Osteocyte (in vitro differentiated cells): ENCODE measurements around the gene ABCC8. TPM values are rescaled to one million over a fixed set of nuclear protein-coding genes. Genes with fewer than 3 reads are reported as not detected.

Experiments used
- DNase-seq: peaks from one replicate; pipeline ENCODE4 v3.0.0; 2021; ENCODE audit warnings: mixed read lengths; ENCODE audit not compliant: unreplicated experiment; ENCODE audit errors: extremely low spot score
- H3K27ac Mint-ChIP-seq: one replicate; pipeline ENCODE4 v1.8.0; 2021; ENCODE audit warnings: mild to moderate bottlenecking, mixed read lengths; ENCODE audit not compliant: unreplicated experiment
- H3K27me3 Mint-ChIP-seq: one replicate; pipeline ENCODE4 v1.8.0; 2021; ENCODE audit warnings: mixed read lengths; ENCODE audit not compliant: unreplicated experiment
- H3K36me3 Mint-ChIP-seq: one replicate; pipeline ENCODE4 v1.8.0; 2021; ENCODE audit warnings: mixed read lengths; ENCODE audit not compliant: unreplicated experiment
- H3K4me1 Mint-ChIP-seq: one replicate; pipeline ENCODE4 v1.8.0; 2021; ENCODE audit warnings: mixed read lengths; ENCODE audit not compliant: unreplicated experiment
- H3K4me3 Mint-ChIP-seq: one replicate; pipeline ENCODE4 v1.8.0; 2021; ENCODE audit warnings: mild to moderate bottlenecking, moderate library complexity, mixed read lengths; ENCODE audit not compliant: unreplicated experiment
- H3K9me3 Mint-ChIP-seq: one replicate; pipeline ENCODE4 v1.8.0; 2021; ENCODE audit warnings: mixed read lengths; ENCODE audit not compliant: unreplicated experiment
- total RNA-seq: library from RNA; stranded (reverse); gene quantifications from 2 replicates; pipeline ENCODE4 v1.2.1, GENCODE V29; 2021
- TF ChIP-seq, protein P1 (sequence below): fragments of 200-600 bp; sonication (generic); IDR thresholded peaks from 2 replicates; pipeline ENCODE4 v1.5.0; 2021; ENCODE audit warnings: antibody characterized with exemption, mild to moderate bottlenecking, moderate library complexity

The ABCC8 gene
- total RNA-seq, 1 donor from 2014 or later: not detected

DNA sequence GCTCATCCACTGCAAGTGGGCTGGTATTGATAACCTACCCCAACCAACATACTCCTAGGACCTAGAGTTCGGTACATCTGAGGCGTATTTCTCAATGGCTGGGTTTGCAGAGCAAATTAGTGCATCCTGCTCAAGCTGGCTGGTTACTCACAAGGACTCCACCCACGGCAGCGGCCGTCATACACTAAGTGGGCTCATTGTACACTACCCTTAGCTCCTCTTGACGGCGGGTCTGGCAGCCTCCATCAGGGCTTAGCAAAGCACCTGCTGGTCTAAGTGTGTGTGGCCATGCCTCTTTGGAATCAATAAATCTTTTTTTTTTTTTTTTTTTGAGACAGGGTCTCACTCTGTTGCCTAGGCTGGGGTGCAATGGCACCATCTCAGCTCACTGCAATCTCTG is 68.0 kb downstream of the ABCC8 start:
- Mint-ChIP-seq H3K4me1 (peaks cover 7% of the 10 kb centered on the region), H3K27me3 (peaks cover 9% of the 10 kb centered on the region), H3K36me3 (no peaks in the 10 kb centered on the region), H3K4me3 (no peak overlapping the region), H3K9me3 (no peaks in the 10 kb centered on the region), H3K27ac (no peak overlapping the region)
- TF ChIP-seq, protein P1, sequence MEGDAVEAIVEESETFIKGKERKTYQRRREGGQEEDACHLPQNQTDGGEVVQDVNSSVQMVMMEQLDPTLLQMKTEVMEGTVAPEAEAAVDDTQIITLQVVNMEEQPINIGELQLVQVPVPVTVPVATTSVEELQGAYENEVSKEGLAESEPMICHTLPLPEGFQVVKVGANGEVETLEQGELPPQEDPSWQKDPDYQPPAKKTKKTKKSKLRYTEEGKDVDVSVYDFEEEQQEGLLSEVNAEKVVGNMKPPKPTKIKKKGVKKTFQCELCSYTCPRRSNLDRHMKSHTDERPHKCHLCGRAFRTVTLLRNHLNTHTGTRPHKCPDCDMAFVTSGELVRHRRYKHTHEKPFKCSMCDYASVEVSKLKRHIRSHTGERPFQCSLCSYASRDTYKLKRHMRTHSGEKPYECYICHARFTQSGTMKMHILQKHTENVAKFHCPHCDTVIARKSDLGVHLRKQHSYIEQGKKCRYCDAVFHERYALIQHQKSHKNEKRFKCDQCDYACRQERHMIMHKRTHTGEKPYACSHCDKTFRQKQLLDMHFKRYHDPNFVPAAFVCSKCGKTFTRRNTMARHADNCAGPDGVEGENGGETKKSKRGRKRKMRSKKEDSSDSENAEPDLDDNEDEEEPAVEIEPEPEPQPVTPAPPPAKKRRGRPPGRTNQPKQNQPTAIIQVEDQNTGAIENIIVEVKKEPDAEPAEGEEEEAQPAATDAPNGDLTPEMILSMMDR: no peak
- DNase-seq: no peak

DNA sequence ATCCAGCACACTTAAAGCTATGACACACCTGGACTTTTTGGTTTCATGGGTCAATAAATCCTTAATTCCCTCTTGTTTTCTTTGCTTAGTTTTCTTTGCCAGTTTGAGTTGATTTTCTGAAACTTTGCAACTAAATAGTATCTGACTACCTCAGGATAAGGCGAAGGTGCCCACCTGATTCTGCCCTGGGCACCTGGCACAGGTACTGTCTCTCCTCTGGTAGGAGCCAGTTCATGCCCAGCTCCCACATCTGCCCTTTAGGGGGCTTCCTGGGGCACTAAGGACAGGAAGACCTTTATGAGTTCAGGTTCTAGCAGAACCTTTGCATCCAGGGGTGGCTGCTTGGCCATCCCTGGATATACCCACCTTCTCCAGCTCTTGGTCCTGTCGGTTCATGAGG is 68.6 kb downstream of the ABCC8 start:
- TF ChIP-seq, protein P1: no peak
- peaks cover 6% of the 10 kb centered on the region for H3K27me3 Mint-ChIP-seq
- no peak for DNase-seq
- H3K4me1 Mint-ChIP-seq: peaks cover 7% of the 10 kb centered on the region
- no peaks in the 10 kb centered on the region for H3K9me3 Mint-ChIP-seq
- H3K36me3 Mint-ChIP-seq: no peaks in the 10 kb centered on the region
- H3K27ac Mint-ChIP-seq: no peak overlapping the region
- no peak overlapping the region for H3K4me3 Mint-ChIP-seq

DNA sequence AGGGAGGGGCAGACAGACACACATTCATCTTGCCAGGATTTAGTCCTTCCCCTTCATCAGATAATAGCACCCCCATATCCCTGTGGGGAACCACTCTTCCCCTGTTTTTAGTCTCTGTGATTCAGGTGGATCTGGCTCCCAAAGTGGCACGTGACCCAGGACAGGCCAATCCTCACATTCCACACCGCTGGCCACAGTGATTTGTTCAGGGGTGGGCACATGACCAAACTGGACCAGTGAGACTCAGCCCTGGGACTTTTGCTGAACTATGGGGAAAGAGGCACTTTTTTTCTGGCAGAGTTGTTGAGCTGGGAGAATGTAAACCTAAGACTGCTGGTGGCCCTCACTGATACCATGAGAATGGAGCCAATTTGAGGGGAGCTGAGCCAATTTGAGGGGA is 69.1 kb downstream of the ABCC8 start:
- TF ChIP-seq, protein P1: no peak
- Mint-ChIP-seq H3K27ac (no peak overlapping the region), H3K4me3 (no peak overlapping the region), H3K27me3 (peaks cover 4% of the 10 kb centered on the region), H3K9me3 (no peaks in the 10 kb centered on the region), H3K4me1 (peaks cover 7% of the 10 kb centered on the region), H3K36me3 (no peaks in the 10 kb centered on the region)
- no peak for DNase-seq

DNA sequence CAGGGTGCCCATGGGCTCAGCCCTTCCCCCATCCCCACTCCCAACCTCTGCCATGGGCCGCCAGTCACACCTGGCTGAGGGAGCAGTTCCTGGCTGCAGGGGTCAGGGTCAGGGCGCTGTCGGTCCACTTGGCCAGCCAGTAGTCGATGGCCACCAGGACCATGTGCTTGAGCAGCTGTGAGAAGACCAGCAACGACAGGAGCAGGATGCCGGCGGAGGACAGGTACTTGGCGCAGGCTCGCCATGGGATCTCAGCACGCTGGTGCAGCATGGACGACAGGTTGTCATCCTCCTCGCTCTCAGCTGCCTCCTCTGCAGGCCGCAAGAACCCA is 69.9 kb downstream of the ABCC8 start:
- TF ChIP-seq, protein P1: no peak
- H3K4me3 Mint-ChIP-seq: no peak overlapping the region
- H3K27ac Mint-ChIP-seq: no peak overlapping the region
- DNase-seq: no peak
- peaks cover 7% of the 10 kb centered on the region for H3K4me1 Mint-ChIP-seq
- no peaks in the 10 kb centered on the region for H3K9me3 Mint-ChIP-seq
- H3K36me3 Mint-ChIP-seq: no peaks in the 10 kb centered on the region
- H3K27me3 Mint-ChIP-seq: peaks cover 4% of the 10 kb centered on the region

DNA sequence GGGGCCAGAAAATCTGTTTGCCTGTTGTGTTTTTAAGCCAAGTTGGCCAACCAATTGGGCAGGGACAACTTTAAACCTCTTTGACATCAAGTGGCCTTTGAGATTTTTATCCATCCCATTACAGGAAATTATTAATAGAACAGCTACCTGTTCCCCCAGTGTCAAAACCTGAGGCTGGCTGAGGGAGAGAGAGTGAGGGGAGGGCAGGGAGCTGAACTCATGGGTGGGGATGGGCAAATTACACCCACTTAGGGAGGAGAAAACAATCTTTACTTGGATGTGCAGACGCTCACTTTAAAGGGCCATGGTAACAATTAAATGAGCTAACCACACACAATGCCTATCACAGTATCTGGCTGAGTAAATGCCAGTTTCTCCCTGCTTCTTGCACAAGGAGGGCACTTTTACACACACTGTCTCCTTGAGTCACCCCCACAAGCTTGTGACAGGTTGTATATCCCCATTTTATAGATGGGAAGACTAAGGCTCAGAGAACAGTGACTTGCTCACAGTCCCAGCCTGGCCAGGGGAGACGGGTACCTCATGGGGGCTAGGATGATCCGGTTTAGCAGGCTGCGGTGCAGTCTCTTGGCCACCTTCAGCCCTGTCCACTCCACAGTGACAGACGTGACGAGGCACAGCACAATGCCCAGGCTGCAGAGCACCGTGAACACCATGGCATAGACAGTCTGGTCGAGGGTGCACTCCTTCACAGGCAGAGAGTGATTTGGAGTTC is 70.4 kb downstream of the ABCC8 start:
- peaks cover 7% of the 10 kb centered on the region for H3K4me1 Mint-ChIP-seq
- H3K27ac Mint-ChIP-seq: no peak overlapping the region
- no peak for DNase-seq
- no peak overlapping the region for H3K4me3 Mint-ChIP-seq
- TF ChIP-seq, protein P1: no peak
- H3K36me3 Mint-ChIP-seq: no peaks in the 10 kb centered on the region
- no peaks in the 10 kb centered on the region for H3K9me3 Mint-ChIP-seq
- peaks cover 4% of the 10 kb centered on the region for H3K27me3 Mint-ChIP-seq
